ENCODE results near the gene NDC1.
"Not testable (repeated sequence)": the region's sequence is repeated elsewhere in the genome, so short reads cannot be mapped to it uniquely, and the experiment has no call there.

The NDC1 gene

GRCh38 chr1:53825306-53825705, 12.8 kb downstream of the NDC1 start:
- FAIRE-seq, result no peak
- DNase-seq (ENCODE audit: low spot score), result no peak

GRCh38 chr1:53822931-53823330, 15.2 kb downstream of the NDC1 start:
- FAIRE-seq, result no peak
- DNase-seq (ENCODE audit: low spot score), result no peak

- FAIRE-seq, result no peak
- no peak for DNase-seq (ENCODE audit: low spot score)
These were observed 16.7 kb downstream of the NDC1 start for GRCh38 chr1:53821380-53821779.

- no peak for FAIRE-seq
- DNase-seq (ENCODE audit: low spot score), result no peak
These were observed 18.7 kb downstream of the NDC1 start for GRCh38 chr1:53819387-53819786.

GRCh38 chr1:53816584-53816983, 21.5 kb downstream of the NDC1 start:
- DNase-seq (ENCODE audit: low spot score); FAIRE-seq: not testable (repeated sequence)

GRCh38 chr1:53815484-53815883, 22.6 kb downstream of the NDC1 start:
- not testable (repeated sequence) for FAIRE-seq; DNase-seq (ENCODE audit: low spot score)

- FAIRE-seq (no peak), DNase-seq (ENCODE audit: low spot score) (peak; percentile 20)
These were observed 26.7 kb downstream of the NDC1 start for GRCh38 chr1:53811414-53811851.

GRCh38 chr1:53810497-53810896, 27.6 kb downstream of the NDC1 start:
- no peak for FAIRE-seq
- DNase-seq (ENCODE audit: low spot score), result no peak

- DNase-seq (ENCODE audit: low spot score) (no peak), FAIRE-seq (no peak)
These were observed 28.1 kb downstream of the NDC1 start for GRCh38 chr1:53810007-53810406.

- DNase-seq (ENCODE audit: low spot score), result no peak
- FAIRE-seq, result no peak
These were observed 30.2 kb downstream of the NDC1 start for GRCh38 chr1:53807916-53808315.

- no peak for FAIRE-seq
- DNase-seq (ENCODE audit: low spot score), result no peak
These were observed 33.1 kb downstream of the NDC1 start for GRCh38 chr1:53804791-53805505.

- FAIRE-seq (no peak), DNase-seq (ENCODE audit: low spot score) (no peak)
These were observed 33.9 kb downstream of the NDC1 start for GRCh38 chr1:53804181-53804580.

GRCh38 chr1:53800621-53801020, 37.5 kb downstream of the NDC1 start:
- DNase-seq (ENCODE audit: low spot score) (no peak), FAIRE-seq (no peak)

- no peak for DNase-seq (ENCODE audit: low spot score)
- no peak for FAIRE-seq
These were observed 39.0 kb downstream of the NDC1 start for GRCh38 chr1:53799141-53799540.

GRCh38 chr1:53792806-53793205, 45.3 kb downstream of the NDC1 start:
- no peak for FAIRE-seq
- no peak for DNase-seq (ENCODE audit: low spot score)

- FAIRE-seq (no peak), DNase-seq (ENCODE audit: low spot score) (no peak)
These were observed 50.4 kb downstream of the NDC1 start for GRCh38 chr1:53787655-53788054.

GRCh38 chr1:53783056-53783455, 55.0 kb downstream of the NDC1 start:
- no peak for FAIRE-seq
- no peak for DNase-seq (ENCODE audit: low spot score)

GRCh38 chr1:53781654-53782053, 56.4 kb downstream of the NDC1 start:
- no peak for DNase-seq (ENCODE audit: low spot score)
- FAIRE-seq, result no peak

- FAIRE-seq (no peak), DNase-seq (ENCODE audit: low spot score) (no peak)
These were observed 60.8 kb downstream of the NDC1 start for GRCh38 chr1:53777272-53777671.

- FAIRE-seq (no peak), DNase-seq (ENCODE audit: low spot score) (no peak)
These were observed 66.4 kb downstream of the NDC1 start for GRCh38 chr1:53771648-53772047.

- FAIRE-seq, result no peak
- no peak for DNase-seq (ENCODE audit: low spot score)
These were observed 68.3 kb downstream of the NDC1 start for GRCh38 chr1:53769780-53770179.

- no peak for DNase-seq (ENCODE audit: low spot score)
- no peak for FAIRE-seq
These were observed 68.9 kb downstream of the NDC1 start for GRCh38 chr1:53769184-53769583.

- FAIRE-seq (no peak), DNase-seq (ENCODE audit: low spot score) (no peak)
These were observed 71.2 kb downstream of the NDC1 start for GRCh38 chr1:53766831-53767405.
